Transverse colon (tissue), 4 donors: ENCODE measurements around the gene MAP4K2. TPM values are rescaled to one million over a fixed set of nuclear protein-coding genes. Genes with fewer than 3 reads are reported as not detected.

Source experiments
- DNase-seq: peaks from one replicate; pipeline ENCODE4 v3.0.0-alpha.2; 2019
- H3K27ac ChIP-seq, 4 donors: fragments of 200-600 bp; sonication (generic); 2 replicates each; pipeline ENCODE4 v1.5.1; 2016 to 2018; ENCODE audit warnings: inconsistent platforms in 4 of 4
- H3K27me3 ChIP-seq: fragments of 200-600 bp; sonication (generic); 2 replicates; pipeline ENCODE4 v1.5.1; 2017; ENCODE audit warnings: inconsistent platforms
- H3K36me3 ChIP-seq, 4 donors: fragments of 200-600 bp; sonication (generic); 2 replicates each; pipeline ENCODE4 v1.5.1; 2017 to 2019; ENCODE audit warnings: inconsistent platforms in 4 of 4
- H3K4me1 ChIP-seq, 4 donors: fragments of 200-600 bp; sonication (generic); 2 replicates each; pipeline ENCODE4 v1.5.1; 2017 to 2020; ENCODE audit warnings: inconsistent platforms in 4 of 4
- H3K4me3 ChIP-seq, 4 donors: fragments of 200-600 bp; sonication (generic); 1 replicate in 1 of 4; 2 replicates in 3 of 4; pipeline versions ENCODE4 v1.5.1 to v1.6.1; 2017 to 2019; ENCODE audit warnings: inconsistent platforms in 4 of 4
- H3K9me3 ChIP-seq, 2 donors: fragments of 200-600 bp; sonication (generic); 2 replicates each; pipeline ENCODE4 v1.5.1; 2017 to 2019; ENCODE audit warnings: inconsistent platforms in 2 of 2
- EP300 ChIP-seq: sonication (generic); formaldehyde crosslinking; IDR thresholded peaks from one replicate; pipeline ENCODE4 v1.6.1; 2017; ENCODE audit warnings: antibody characterized with exemption, low read depth
- POLR2A ChIP-seq: fragments of 450-650 bp; IDR thresholded peaks from one replicate; pipeline ENCODE4 v1.6.1; 2016; ENCODE audit warnings: antibody characterized with exemption, mild to moderate bottlenecking, moderate library complexity
- POLR2AphosphoS5 ChIP-seq, 3 donors: sonication (generic); formaldehyde crosslinking; IDR thresholded peaks; one replicate each; pipeline ENCODE4 v1.6.1; 2016; ENCODE audit warnings: antibody characterized with exemption in 3 of 3
- WGBS, 2 donors: methylation state at CpG; one replicate each; pipeline ENCODE4 v1.1.5; 2018; ENCODE audit warnings: low coverage in 1 of 2; 5-methylcytosine and 5-hydroxymethylcytosine counted together
- in situ Hi-C, 4 donors: fragments of 200-750 bp; cut with MboI; loops; one replicate each; pipeline versions ENCODE4 v1.15.0 to v1.15.1; 2017; ENCODE audit warnings: low sequenced_read_pairs in 3 of 4, low pct_ligation_motif_present in 1 of 4, low pct_unique_long_range_greater_than_20kb in 1 of 4
- intact Hi-C: fragments of 100-400 bp; cut with DNase I; formaldehyde crosslinking; loops from one replicate; pipeline ENCODE4 v1.15.1; 2023; ENCODE audit warnings: low total_unique reads
- total RNA-seq, 4 donors: library from RNA; depleted of rRNA; stranded (reverse); fragments of >200 nt; gene quantifications; one replicate each; pipeline ENCODE4 v1.1.0, GENCODE V29; 2016
- TF ChIP-seq, protein P1 (sequence below), 5 experiments: fragments of 200-600 bp in 3 of 5; fragments of 450-650 bp in 2 of 5; sonication (generic) in 3 of 5; IDR thresholded peaks; 1 replicate in 2 of 5; 2 replicates in 3 of 5; pipeline ENCODE4 v1.5.1; 2016 to 2017; ENCODE audit warnings: antibody characterized with exemption in 5 of 5, inconsistent platforms in 3 of 5, mild to moderate bottlenecking in 2 of 5, moderate library complexity in 1 of 5

MAP4K2 gene
- total RNA-seq, 4 donors from 2014 or later = 10.1 to 369 (median 90.9) TPM

DNA sequence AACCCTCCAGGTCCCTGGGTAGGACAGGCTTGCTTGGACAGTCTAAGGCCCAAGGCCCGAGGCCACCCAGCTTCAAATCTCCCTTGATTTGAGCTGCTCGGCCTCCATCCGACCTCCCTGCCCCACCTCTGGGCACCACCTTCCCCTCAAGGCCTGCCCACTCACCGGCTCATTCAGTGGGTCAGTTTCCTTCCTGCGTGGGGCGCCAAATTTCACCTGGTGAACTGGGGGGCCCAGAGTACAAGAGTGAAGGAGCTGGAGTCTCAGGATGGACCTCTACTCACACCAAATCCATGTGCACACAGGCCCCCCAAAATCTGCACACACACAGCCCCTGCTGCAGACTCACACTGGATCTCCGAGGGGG is 3.8 kb downstream of the MAP4K2 start:
- H3K9me3 ChIP-seq = no peaks in the 10 kb centered on the region
- no peaks in the 10 kb centered on the region for H3K36me3 ChIP-seq
- DNase-seq = no peak
- H3K4me3 ChIP-seq = no peak overlapping the region
- H3K27ac ChIP-seq = no peak overlapping the region
- H3K4me1 ChIP-seq = peaks cover 10 to 30% (median 18%) of the 10 kb centered on the region in 4 donors
- in situ Hi-C loops (no loop called here), intact Hi-C loops (no loop called here)
- TF ChIP-seq, protein P1, sequence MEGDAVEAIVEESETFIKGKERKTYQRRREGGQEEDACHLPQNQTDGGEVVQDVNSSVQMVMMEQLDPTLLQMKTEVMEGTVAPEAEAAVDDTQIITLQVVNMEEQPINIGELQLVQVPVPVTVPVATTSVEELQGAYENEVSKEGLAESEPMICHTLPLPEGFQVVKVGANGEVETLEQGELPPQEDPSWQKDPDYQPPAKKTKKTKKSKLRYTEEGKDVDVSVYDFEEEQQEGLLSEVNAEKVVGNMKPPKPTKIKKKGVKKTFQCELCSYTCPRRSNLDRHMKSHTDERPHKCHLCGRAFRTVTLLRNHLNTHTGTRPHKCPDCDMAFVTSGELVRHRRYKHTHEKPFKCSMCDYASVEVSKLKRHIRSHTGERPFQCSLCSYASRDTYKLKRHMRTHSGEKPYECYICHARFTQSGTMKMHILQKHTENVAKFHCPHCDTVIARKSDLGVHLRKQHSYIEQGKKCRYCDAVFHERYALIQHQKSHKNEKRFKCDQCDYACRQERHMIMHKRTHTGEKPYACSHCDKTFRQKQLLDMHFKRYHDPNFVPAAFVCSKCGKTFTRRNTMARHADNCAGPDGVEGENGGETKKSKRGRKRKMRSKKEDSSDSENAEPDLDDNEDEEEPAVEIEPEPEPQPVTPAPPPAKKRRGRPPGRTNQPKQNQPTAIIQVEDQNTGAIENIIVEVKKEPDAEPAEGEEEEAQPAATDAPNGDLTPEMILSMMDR (IDR thresholded peaks at IDR 0.05) = no peak
- TF ChIP-seq POLR2AphosphoS5 (IDR thresholded peaks at IDR 0.05) = no peak
- no peak for TF ChIP-seq EP300
- TF ChIP-seq POLR2A = no peak
- H3K27me3 ChIP-seq = no peaks in the 10 kb centered on the region
- WGBS, 2 donors = 76 to 85% methylated on average over 3 to 7 of the region's 7 CpGs

DNA sequence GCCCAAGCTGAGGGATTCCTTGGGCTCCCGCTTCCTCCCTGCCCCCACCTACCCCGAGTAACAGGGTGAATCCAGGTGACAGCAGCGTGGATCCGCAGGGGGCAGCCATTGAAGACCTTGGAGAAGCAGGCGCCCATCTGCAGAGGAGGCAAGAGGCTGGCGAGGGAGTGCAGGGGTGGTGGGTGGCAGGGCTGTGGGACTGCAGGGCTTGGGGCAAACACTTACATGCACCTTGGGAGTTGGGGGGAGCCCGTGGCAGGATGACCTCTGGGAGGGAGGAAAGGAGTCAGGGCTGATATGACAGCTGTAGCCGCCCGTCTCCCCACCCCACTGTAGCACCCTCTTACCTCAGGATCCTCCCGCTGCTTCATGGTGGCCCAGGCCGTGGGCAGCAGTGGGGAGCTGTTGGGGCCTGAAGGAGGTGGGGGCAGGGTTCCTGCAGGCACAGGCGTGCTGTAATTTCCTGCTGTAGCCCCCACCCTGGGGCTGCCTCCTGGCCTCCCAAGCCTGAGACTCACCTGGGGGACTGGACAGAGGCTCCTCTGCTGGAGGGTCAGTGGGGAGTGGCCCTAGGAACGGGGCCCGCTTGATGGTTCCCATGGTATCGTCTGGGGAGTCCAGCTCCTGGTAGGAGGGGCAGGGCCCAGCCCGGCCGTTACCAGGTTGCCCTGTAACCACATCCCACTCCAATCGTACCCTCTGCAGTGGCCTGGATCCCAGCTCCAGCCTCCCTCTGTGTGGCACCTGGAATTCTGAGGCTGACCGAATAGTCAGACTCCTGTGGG is 6.1 kb downstream of the MAP4K2 start:
- no peaks in the 10 kb centered on the region for H3K36me3 ChIP-seq
- TF ChIP-seq EP300 (no peak), POLR2A (no peak), POLR2AphosphoS5 (IDR thresholded peaks at IDR 0.05) (no peak)
- TF ChIP-seq, protein P1 (IDR thresholded peaks at IDR 0.05) = no peak
- H3K4me3 ChIP-seq = no peak overlapping the region
- no peaks in the 10 kb centered on the region for H3K27me3 ChIP-seq
- intact Hi-C loops = no loop called here
- no peak overlapping the region for H3K27ac ChIP-seq
- no peak for DNase-seq
- H3K4me1 ChIP-seq = peaks cover 0 to 12% (median 1%) of the 10 kb centered on the region in 4 donors
- in situ Hi-C loops = no loop called here
- H3K9me3 ChIP-seq = no peaks in the 10 kb centered on the region
- WGBS, 2 donors = 96% methylated on average over 19 of the region's 19 CpGs; no CpG with 5 or more reads in 1 of the 2 donors

DNA sequence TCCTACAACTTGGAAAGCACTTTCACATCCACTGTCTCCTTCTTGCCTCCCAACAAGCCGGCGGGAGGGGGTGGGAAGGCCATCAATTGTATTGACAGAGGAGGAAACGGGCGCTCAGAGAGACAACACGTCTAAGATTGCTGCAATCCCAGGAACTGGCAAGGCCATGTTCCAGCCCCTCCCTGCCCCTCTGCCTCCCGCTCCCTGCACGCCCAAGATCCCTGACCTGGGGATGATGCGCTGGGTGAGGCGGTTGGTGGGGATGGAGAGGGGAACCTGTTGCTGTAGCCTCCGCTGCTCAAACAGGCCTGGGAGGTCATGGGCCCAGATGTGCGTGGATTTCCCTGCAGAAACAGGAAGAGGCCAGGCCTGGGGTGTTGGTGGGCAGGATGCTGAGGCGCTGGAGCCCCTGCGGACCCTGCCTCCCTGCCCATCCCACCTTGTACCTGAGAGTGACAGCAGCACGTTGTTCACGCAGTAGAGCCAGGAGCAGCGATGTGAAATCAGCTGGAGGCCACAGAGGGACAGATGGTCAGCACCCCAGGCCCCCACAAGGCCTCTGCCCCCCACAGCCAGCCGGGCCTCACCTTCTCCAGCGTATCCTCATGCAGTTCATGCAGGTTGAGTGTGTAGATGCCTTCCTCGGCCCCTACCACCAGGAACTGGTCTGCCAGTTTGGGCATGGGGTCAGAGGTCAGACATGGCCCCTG is 6.8 kb downstream of the MAP4K2 start:
- intact Hi-C loops (no loop called here), in situ Hi-C loops (no loop called here)
- no peaks in the 10 kb centered on the region for H3K27me3 ChIP-seq
- peaks cover 0 to 8% (median 0%) of the 10 kb centered on the region in 4 donors for H3K4me1 ChIP-seq
- no peak overlapping the region for H3K4me3 ChIP-seq
- H3K9me3 ChIP-seq = no peaks in the 10 kb centered on the region
- TF ChIP-seq EP300 = no peak
- TF ChIP-seq POLR2A = no peak
- no peak for TF ChIP-seq POLR2AphosphoS5 (IDR thresholded peaks at IDR 0.05)
- TF ChIP-seq, protein P1 (IDR thresholded peaks at IDR 0.05) = no peak
- WGBS, 2 donors = 80 to 82% methylated on average over 3 to 19 of the region's 19 CpGs
- no peak overlapping the region for H3K27ac ChIP-seq
- no peak for DNase-seq
- no peaks in the 10 kb centered on the region for H3K36me3 ChIP-seq

DNA sequence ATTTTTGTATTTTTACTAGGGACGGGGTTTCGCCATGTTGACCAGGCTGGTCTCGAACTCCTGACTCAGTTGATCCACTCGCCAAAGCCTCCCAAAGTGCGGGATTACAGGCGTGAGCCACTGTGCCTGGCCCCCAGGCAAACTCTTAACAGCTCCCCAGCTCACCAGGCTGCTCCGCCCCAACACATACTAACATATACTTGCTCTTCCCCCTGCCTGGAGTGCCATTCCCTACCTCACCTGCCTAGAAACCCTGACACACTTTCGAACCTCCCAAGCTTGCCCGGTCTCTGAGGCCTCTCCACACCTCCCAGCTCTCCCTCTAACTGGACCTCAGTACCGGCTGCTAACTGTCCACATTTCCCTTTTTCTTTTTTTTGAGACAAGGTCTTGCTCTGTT is 8.5 kb downstream of the MAP4K2 start:
- TF ChIP-seq, protein P1 (IDR thresholded peaks at IDR 0.05) = no peak
- in situ Hi-C loops = no loop called here
- intact Hi-C loops = no loop called here
- Histone ChIP-seq H3K36me3 (no peaks in the 10 kb centered on the region), H3K27ac (no peak overlapping the region), H3K4me1 (peaks cover 0 to 8% (median 0%) of the 10 kb centered on the region in 4 donors), H3K27me3 (no peaks in the 10 kb centered on the region), H3K4me3 (no peak overlapping the region), H3K9me3 (no peaks in the 10 kb centered on the region)
- WGBS, 2 donors = 92 to 95% methylated on average over 3 to 10 of the region's 10 CpGs
- DNase-seq = no peak
